Endothelial cell (in vitro differentiated cells): ENCODE results near the gene TCAP. TPM values are rescaled to one million over a fixed set of nuclear protein-coding genes. Genes with fewer than 3 reads are reported as not detected.
A peak's percentile ranks its signal among the peaks of the same experiment; 100 is the strongest.

Experiments used
- DNase-seq: peaks from one replicate; pipeline ENCODE4 v3.0.0; 2021; ENCODE audit warnings: low spot score
- H3K27ac Mint-ChIP-seq: one replicate; pipeline ENCODE4 v1.8.0; 2021; ENCODE audit warnings: mixed read lengths, inconsistent platforms; ENCODE audit not compliant: unreplicated experiment
- H3K27me3 Mint-ChIP-seq: one replicate; pipeline ENCODE4 v1.8.0; 2021; ENCODE audit warnings: mild to moderate bottlenecking, moderate library complexity, mixed read lengths, inconsistent platforms; ENCODE audit not compliant: unreplicated experiment
- H3K36me3 Mint-ChIP-seq: one replicate; pipeline ENCODE4 v1.8.0; 2021; ENCODE audit warnings: mild to moderate bottlenecking, low read depth, mixed read lengths, inconsistent platforms; ENCODE audit not compliant: unreplicated experiment
- H3K4me1 Mint-ChIP-seq: one replicate; pipeline ENCODE4 v1.8.0; 2021; ENCODE audit warnings: mild to moderate bottlenecking, mixed read lengths, inconsistent platforms; ENCODE audit not compliant: unreplicated experiment
- H3K4me3 Mint-ChIP-seq: one replicate; pipeline ENCODE4 v1.8.0; 2021; ENCODE audit warnings: mild to moderate bottlenecking, mixed read lengths, inconsistent platforms; ENCODE audit not compliant: unreplicated experiment
- H3K9me3 Mint-ChIP-seq: one replicate; pipeline ENCODE4 v1.8.0; 2021; ENCODE audit warnings: mixed read lengths, inconsistent platforms; ENCODE audit not compliant: unreplicated experiment
- CTCF ChIP-seq: fragments of 200-600 bp; sonication (generic); IDR thresholded peaks from one replicate; pipeline ENCODE4 v1.5.0; 2021; ENCODE audit warnings: antibody characterized with exemption; ENCODE audit not compliant: unreplicated experiment
- total RNA-seq: library from RNA; stranded (reverse); fragmentation: NEBNext Ultra II Directional; extraction: Animal tissue kit (Norgen Biotek cat#: 25700); gene quantifications from one replicate; pipeline ENCODE4 v1.2.1, GENCODE V29; 2021; ENCODE audit not compliant: unreplicated experiment

The TCAP gene
- total RNA-seq, 1 donor from 2014 or later, result 1.2 TPM

- no peak overlapping the region for H3K27ac Mint-ChIP-seq
- peaks cover 21% of the 10 kb centered on the region for H3K27me3 Mint-ChIP-seq
- DNase-seq, result no peak
- H3K4me1 Mint-ChIP-seq, result no peaks in the 10 kb centered on the region
- no peak for TF ChIP-seq CTCF
- H3K36me3 Mint-ChIP-seq, result no peaks in the 10 kb centered on the region
- H3K4me3 Mint-ChIP-seq, result peak overlapping the region; percentile 78
- H3K9me3 Mint-ChIP-seq, result no peaks in the 10 kb centered on the region
Observed at GRCh38 chr17:39618246-39618913, 46.8 kb upstream of the TCAP start.

DNA sequence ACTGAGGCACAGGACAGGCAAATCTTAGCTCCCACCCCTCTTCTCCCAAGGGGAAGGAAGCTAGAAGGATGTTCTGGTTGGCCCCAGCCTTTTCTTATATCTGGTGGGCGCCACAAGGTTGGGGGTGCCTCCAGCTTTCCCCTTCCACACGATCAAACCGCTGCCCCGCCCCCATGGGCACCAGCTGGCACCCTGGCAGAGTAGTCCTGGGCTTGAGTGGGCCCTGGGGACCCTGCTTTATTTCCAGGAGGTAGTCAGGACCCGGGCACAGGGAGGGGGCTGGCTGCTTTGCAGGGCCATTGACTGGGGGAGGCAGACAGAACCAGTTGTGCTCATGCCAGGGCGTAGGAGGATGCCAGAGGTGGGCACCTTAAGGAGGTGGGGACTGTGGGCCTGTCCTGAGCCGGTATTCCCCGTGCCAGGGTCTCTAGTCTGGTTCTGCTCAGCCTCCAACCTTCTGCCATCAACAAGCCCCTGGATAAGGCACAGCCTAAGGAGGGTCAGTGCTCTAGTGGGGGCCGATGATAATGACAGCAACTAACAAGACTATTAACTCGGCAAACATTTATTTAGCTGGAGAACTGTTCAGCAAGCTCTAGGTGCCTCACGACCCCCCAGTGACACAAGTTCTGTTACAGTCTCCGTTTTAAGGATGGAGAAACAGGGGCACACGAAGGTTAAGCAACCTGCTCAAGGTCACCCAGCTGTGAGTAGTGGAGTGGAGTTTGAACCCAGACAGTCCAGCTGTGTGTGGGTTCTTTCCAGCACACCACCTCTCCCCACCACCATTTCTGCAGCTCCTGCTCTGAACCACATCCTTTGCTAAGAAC, 46.0 kb upstream of the TCAP start:
- Mint-ChIP-seq H3K9me3 (no peaks in the 10 kb centered on the region), H3K36me3 (no peaks in the 10 kb centered on the region), H3K4me1 (no peaks in the 10 kb centered on the region), H3K27ac (no peak overlapping the region), H3K27me3 (peaks cover 18% of the 10 kb centered on the region), H3K4me3 (no peak overlapping the region)
- no peak for DNase-seq
- TF ChIP-seq CTCF, result no peak

DNA sequence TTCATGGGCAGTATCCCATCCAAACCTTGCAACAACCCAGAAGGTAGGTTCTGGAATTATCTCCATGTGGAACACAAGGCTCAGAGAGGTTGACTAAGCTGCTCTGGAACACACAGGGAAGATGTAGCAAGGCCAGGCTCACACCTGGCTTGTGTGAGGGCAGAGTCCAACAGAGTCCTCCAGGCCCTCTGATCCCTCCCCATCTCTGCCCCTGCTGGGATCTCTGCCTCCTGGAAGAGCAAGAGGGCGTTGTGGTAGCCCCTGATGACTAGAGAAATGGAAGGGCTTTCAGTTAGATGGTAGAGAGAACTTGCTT, 45.4 kb upstream of the TCAP start:
- no peak for DNase-seq
- Mint-ChIP-seq H3K9me3 (no peaks in the 10 kb centered on the region), H3K27me3 (peaks cover 16% of the 10 kb centered on the region), H3K4me1 (no peaks in the 10 kb centered on the region), H3K36me3 (no peaks in the 10 kb centered on the region), H3K4me3 (no peak overlapping the region), H3K27ac (no peak overlapping the region)
- no peak for TF ChIP-seq CTCF

GRCh38 chr17:39621523-39622379, 43.4 kb upstream of the TCAP start:
- peak; percentile 93 for DNase-seq
- Mint-ChIP-seq H3K4me3 (no peak overlapping the region), H3K9me3 (no peaks in the 10 kb centered on the region), H3K27ac (no peak overlapping the region), H3K27me3 (peaks cover 16% of the 10 kb centered on the region), H3K4me1 (peaks cover 4% of the 10 kb centered on the region), H3K36me3 (no peaks in the 10 kb centered on the region)
- peak; percentile 100 for TF ChIP-seq CTCF
